ENCODE measurements around the gene NUP160.
"Not testable (repeated sequence)": the region's sequence is repeated elsewhere in the genome, so short reads cannot be mapped to it uniquely, and the experiment has no call there.

GRCh38 chr11:47866892-47867291 is 18.7 kb upstream of the NUP160 start:
- TF ChIP-seq CTCF, POLR2A (IDR thresholded peaks at IDR 0.05): not testable (repeated sequence)

Data from body of pancreas (tissue), 4 donors.